Endothelial cell of umbilical vein (primary cell): ENCODE measurements around the gene PKDREJ.

Experiments used
- EZH2 ChIP-seq: IDR thresholded peaks from 2 replicates; pipeline ENCODE4 v1.6.1; 2012; ENCODE audit warnings: borderline replicate concordance, low read depth, mild to moderate bottlenecking, moderate library complexity, low read length, inconsistent platforms; ENCODE audit not compliant: severe bottlenecking
- MYC ChIP-seq: IDR thresholded peaks from one replicate; pipeline ENCODE4 v1.6.1; 2011; ENCODE audit warnings: mild to moderate bottlenecking, low read depth, low read length
- TF ChIP-seq, protein P1 (sequence below), 2 donors: IDR thresholded peaks; 1 replicate in 1 of 2; 2 replicates in 1 of 2; pipeline ENCODE4 v1.5.1; 2011; ENCODE audit warnings: low read length in 2 of 2, mild to moderate bottlenecking in 2 of 2, moderate library complexity in 2 of 2, control low read depth in 1 of 2, inconsistent platforms in 1 of 2, low read depth in 1 of 2; ENCODE audit not compliant: insufficient read depth in 1 of 2; ENCODE audit errors: extremely low read depth in 1 of 2

DNA sequence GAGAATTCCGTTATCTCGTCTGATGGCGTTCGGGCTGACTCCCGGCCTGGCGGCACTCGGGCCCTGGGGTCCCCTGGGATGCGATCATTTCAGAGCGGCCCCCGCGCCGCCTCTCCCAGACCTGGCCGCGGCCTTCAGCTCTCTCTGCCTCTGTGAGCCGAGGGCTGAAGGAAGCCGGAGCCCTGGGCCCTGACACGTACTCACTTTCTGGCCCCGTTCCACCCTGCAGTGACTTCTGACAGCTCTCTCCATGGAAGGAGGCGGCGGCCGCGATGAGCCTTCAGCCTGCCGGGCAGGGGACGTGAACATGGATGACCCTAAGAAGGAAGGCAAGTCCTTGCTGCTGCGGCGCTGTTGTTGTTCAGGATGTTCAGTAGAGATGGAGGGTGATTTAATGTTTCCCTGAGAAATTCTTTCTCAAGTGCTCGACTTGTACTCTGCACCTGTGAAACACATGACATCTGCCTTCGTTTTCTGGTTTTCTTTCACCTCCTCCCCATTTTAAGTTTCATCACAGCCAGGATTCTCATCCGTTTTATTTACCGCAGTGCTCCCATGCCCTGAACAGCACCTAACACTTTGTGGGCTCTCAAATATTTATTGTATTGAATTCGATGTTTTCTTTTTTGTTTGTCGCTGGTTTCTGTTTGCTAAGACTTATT lies 34.1 kb upstream of the PKDREJ start:
- TF ChIP-seq EZH2 (no peak), MYC (no peak)
- TF ChIP-seq, protein P1, sequence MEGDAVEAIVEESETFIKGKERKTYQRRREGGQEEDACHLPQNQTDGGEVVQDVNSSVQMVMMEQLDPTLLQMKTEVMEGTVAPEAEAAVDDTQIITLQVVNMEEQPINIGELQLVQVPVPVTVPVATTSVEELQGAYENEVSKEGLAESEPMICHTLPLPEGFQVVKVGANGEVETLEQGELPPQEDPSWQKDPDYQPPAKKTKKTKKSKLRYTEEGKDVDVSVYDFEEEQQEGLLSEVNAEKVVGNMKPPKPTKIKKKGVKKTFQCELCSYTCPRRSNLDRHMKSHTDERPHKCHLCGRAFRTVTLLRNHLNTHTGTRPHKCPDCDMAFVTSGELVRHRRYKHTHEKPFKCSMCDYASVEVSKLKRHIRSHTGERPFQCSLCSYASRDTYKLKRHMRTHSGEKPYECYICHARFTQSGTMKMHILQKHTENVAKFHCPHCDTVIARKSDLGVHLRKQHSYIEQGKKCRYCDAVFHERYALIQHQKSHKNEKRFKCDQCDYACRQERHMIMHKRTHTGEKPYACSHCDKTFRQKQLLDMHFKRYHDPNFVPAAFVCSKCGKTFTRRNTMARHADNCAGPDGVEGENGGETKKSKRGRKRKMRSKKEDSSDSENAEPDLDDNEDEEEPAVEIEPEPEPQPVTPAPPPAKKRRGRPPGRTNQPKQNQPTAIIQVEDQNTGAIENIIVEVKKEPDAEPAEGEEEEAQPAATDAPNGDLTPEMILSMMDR (IDR thresholded peaks at IDR 0.05; ENCODE audit: extremely low read depth in 1 of 2, insufficient read depth in 1 of 2, low read depth in 1 of 2, low read length in 2 of 2), result no peak
